IPS-18a (cell line): ENCODE data around the gene GPR42.
"Not testable (repeated sequence)": the region's sequence is repeated elsewhere in the genome, so short reads cannot be mapped to it uniquely, and the experiment has no call there.

ENCODE experiments used
- H3K27ac ChIP-seq: one replicate; pipeline ENCODE4 v1.5.1; 2013; ENCODE audit warnings: low read length
- H3K27me3 ChIP-seq: one replicate; pipeline ENCODE4 v1.6.1; 2013; ENCODE audit warnings: mild to moderate bottlenecking, low read length; ENCODE audit not compliant: control insufficient read depth, insufficient read depth
- H3K36me3 ChIP-seq: one replicate; pipeline ENCODE4 v1.6.1; 2013; ENCODE audit warnings: low read depth, low read length; ENCODE audit not compliant: control insufficient read depth
- H3K4me1 ChIP-seq: one replicate; pipeline ENCODE4 v1.6.1; 2013; ENCODE audit warnings: low read depth, low read length; ENCODE audit not compliant: control insufficient read depth
- H3K4me3 ChIP-seq: one replicate; pipeline ENCODE4 v1.5.1; 2013; ENCODE audit warnings: low read length
- H3K9ac ChIP-seq: one replicate; pipeline ENCODE4 v1.6.1; 2013; ENCODE audit warnings: mild to moderate bottlenecking, low read length, moderate library complexity
- H3K9me3 ChIP-seq: one replicate; pipeline ENCODE4 v1.6.1; 2013; ENCODE audit warnings: low read depth, low read length; ENCODE audit not compliant: control insufficient read depth

The GPR42 gene

DNA sequence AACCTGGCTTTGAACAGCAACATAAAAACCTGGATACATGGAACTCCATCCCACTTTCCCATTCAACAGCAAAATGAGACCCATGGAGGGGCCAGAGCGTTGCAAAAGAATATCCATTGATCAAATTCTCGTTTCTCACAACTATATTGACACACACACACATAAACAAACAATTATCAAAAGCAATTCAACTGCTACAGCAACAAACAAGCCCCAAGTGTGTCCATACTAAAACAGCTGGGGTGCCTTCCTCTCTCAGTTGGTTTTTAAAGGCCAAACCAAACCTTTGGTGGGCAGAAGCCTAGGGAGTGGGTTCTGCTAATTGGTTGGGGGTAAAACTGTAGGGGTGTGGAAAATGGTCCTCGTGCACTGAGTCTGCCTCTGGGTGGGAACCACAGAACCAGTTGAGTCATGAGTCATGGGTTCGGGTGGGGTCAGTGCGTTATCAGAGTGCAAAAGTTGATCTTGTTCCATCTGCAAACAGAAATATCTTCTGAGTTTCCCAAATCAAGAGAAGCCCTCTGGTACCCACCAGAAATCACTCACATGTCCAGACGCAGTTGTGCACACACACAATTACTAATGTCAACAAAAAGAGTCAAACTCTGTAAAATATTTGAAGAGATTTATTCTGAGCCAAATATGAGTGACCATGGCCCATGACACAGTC is 18.5 kb downstream of the GPR42 start:
- H3K27ac ChIP-seq: no peak overlapping the region
- no peaks in the 10 kb centered on the region for H3K27me3 ChIP-seq
- no peak overlapping the region for H3K4me3 ChIP-seq
- no peak overlapping the region for H3K9ac ChIP-seq
- H3K9me3 ChIP-seq: peaks cover 15% of the 10 kb centered on the region
- no peaks in the 10 kb centered on the region for H3K4me1 ChIP-seq
- no peaks in the 10 kb centered on the region for H3K36me3 ChIP-seq

DNA sequence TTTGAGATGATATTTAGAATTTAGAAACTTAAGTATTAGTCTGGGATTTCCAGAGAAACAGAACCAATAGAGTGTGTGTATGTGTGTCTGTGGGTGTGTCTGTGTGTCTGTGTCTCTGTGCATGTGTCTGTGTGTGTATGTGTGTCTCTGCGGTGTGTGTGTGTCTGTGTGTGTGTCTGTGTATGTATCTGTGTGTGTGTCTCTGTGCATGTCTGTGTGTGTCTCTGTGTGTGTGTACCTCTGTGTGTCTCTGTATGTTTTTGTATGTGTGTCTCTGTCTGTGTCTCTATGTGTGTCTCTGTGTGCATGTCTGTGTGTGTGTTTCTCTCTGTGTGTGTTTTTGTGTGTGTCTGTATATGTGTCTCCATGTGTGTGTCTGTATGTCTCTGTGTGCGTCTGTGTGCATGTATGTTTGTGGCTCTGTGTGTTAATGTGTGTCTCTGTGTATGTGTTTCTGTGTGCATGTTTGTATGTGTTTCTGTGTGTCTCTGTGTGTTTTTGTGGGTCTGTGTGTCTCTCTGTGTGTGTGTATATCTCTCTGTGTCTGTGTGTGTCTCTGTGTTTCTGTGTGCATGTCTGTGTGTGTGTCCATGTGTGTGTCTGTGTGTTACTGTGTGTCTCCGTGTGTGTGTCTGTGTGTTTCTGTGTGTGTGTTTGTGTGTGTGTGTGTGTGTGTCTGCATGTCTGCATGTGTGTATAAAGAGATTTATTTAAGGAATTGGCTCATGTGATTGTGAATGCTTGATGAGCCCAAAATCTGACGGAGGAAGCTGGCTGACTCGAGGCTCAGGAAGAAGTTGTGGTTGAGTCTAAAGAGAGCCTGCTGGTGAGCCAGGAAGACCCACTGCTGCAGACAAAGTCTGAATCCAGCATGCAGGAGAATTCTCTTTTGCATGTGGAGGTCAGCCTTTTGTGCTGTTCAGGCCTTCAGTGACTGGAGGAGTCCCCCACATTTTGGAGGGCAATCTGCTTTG is 22.2 kb downstream of the GPR42 start:
- Histone ChIP-seq H3K27me3 (no peaks in the 10 kb centered on the region), H3K36me3 (no peaks in the 10 kb centered on the region), H3K4me1 (no peaks in the 10 kb centered on the region), H3K4me3 (no peak overlapping the region), H3K9ac (no peak overlapping the region), H3K9me3 (no peaks in the 10 kb centered on the region), H3K27ac (no peak overlapping the region)

- H3K27me3 ChIP-seq: no peaks in the 10 kb centered on the region
- no peaks in the 10 kb centered on the region for H3K9me3 ChIP-seq
- no peak overlapping the region for H3K27ac ChIP-seq
- no peak overlapping the region for H3K4me3 ChIP-seq
- H3K36me3 ChIP-seq: no peaks in the 10 kb centered on the region
- H3K4me1 ChIP-seq: no peaks in the 10 kb centered on the region
- no peak overlapping the region for H3K9ac ChIP-seq
Measured at GRCh38 chr19:35395382-35396199, 24.7 kb downstream of the GPR42 start.

DNA sequence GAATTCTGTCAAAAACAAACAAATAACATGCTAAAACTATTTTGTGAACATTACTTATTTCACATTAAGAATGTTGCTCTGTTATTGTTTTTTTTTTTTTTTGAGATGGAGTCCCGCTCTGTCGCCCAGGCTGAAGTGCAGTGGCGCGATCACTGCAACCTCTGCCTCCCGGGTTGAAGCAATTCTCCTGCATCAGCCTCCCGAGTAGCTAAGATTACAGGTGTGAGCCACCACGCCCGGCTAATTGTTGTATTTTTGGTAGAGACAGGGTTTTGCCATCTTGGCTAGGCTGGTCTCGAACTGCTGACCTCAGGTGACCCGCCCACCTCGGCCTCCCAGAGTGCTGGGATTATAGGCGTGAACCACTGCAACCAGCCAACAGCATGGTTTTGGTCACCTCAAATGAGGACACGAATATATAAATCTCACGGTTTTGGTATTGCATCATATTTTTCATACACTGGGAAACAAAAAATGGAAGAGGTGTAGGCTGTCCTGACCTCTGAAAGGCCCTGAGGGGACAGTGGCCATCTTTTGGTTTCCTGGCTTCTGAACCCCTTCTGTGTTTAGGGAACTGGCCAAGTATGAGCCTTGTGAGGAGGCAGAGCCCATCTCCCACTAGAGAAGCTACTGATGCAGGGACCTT is 25.5 kb downstream of the GPR42 start:
- H3K36me3 ChIP-seq: no peaks in the 10 kb centered on the region
- H3K4me3 ChIP-seq: no peak overlapping the region
- no peak overlapping the region for H3K27ac ChIP-seq
- H3K9ac ChIP-seq: no peak overlapping the region
- H3K9me3 ChIP-seq: no peaks in the 10 kb centered on the region
- H3K27me3 ChIP-seq: no peaks in the 10 kb centered on the region
- H3K4me1 ChIP-seq: no peaks in the 10 kb centered on the region

DNA sequence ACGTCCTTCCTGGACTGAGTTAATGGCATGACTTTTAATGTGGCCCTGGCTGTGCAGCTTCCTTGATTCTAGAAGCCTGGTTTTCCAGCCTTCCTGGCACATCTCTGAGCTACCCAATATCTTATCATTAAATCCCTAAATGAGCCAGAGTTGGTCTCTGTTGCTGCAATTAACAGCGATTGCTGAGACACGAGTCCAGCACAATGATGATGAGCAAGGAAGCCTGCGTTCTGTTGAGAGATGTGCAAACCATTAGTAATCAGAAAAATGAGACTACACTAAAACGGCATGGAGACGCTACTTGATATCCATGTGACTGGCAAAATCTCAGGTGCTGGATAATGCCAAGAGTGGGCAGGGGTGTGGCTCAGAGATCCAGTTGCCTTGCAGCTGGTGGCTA is 26.2 kb downstream of the GPR42 start:
- no peak overlapping the region for H3K27ac ChIP-seq
- no peaks in the 10 kb centered on the region for H3K9me3 ChIP-seq
- H3K4me1 ChIP-seq: no peaks in the 10 kb centered on the region
- H3K9ac ChIP-seq: no peak overlapping the region
- no peak overlapping the region for H3K4me3 ChIP-seq
- H3K36me3 ChIP-seq: no peaks in the 10 kb centered on the region
- H3K27me3 ChIP-seq: no peaks in the 10 kb centered on the region

DNA sequence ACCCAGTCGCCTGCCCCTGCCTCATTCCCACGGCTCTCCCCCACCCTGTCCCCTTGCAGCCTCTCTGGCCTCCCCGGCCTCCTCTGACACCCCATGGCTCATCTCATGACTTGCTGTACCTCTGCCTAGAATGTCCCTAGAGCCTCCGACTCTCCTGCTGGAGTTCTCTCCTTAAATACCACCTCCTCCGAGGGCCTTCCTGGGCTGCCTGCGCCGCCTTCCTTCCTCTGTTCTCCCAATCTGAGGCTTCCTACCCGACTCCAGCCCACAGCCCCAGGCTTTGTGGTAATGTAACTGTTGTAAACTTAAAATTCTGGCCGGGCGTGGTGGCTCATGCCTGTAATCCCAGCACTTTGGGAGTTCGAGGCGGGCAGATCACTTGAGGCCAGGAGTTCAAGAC is 27.7 kb downstream of the GPR42 start:
- H3K4me1 ChIP-seq: no peaks in the 10 kb centered on the region
- no peak overlapping the region for H3K27ac ChIP-seq
- no peaks in the 10 kb centered on the region for H3K27me3 ChIP-seq
- no peak overlapping the region for H3K4me3 ChIP-seq
- H3K9me3 ChIP-seq: no peaks in the 10 kb centered on the region
- H3K9ac ChIP-seq: no peak overlapping the region
- H3K36me3 ChIP-seq: no peaks in the 10 kb centered on the region

GRCh38 chr19:35399231-35399630 is 28.4 kb downstream of the GPR42 start:
- Histone ChIP-seq H3K27me3 (no peaks in the 10 kb centered on the region), H3K9me3 (no peaks in the 10 kb centered on the region), H3K36me3 (no peaks in the 10 kb centered on the region), H3K9ac (no peak overlapping the region), H3K27ac (no peak overlapping the region), H3K4me1 (no peaks in the 10 kb centered on the region), H3K4me3 (no peak overlapping the region)

GRCh38 chr19:35399948-35400772 is 29.3 kb downstream of the GPR42 start:
- Histone ChIP-seq H3K27ac (no peak overlapping the region), H3K27me3 (no peaks in the 10 kb centered on the region), H3K9ac (no peak overlapping the region), H3K4me1 (no peaks in the 10 kb centered on the region), H3K36me3 (no peaks in the 10 kb centered on the region), H3K4me3 (no peak overlapping the region), H3K9me3 (no peaks in the 10 kb centered on the region)

GRCh38 chr19:35400773-35401100 is 29.9 kb downstream of the GPR42 start:
- Histone ChIP-seq H3K36me3 (no peaks in the 10 kb centered on the region), H3K9me3 (no peaks in the 10 kb centered on the region), H3K4me1 (no peaks in the 10 kb centered on the region), H3K27ac (no peak overlapping the region), H3K4me3 (no peak overlapping the region), H3K27me3 (no peaks in the 10 kb centered on the region), H3K9ac (no peak overlapping the region)

GRCh38 chr19:35401416-35401815 is 30.5 kb downstream of the GPR42 start:
- H3K4me3 ChIP-seq, H3K9ac ChIP-seq, H3K4me1 ChIP-seq, H3K9me3 ChIP-seq, H3K27me3 ChIP-seq, H3K27ac ChIP-seq, H3K36me3 ChIP-seq: not testable (repeated sequence)
